Measurements from ENCODE around the gene TSR3. TPM values are rescaled to one million over a fixed set of nuclear protein-coding genes. Genes with fewer than 3 reads are reported as not detected.

The TSR3 gene
- total and polyA plus RNA-seq, 8 donors, result 9.3 to 441 (median 65.0) TPM

GRCh38 chr16:1361685-1362360, 10.1 kb upstream of the TSR3 start:
- WGBS, 5 donors, result 91 to 97% (median 93%) methylated on average over 38 to 43 of the region's 43 CpGs
- no peak for DNase-seq
- H3K9me3 ChIP-seq, result no peaks in the 10 kb centered on the region
- H3K4me3 ChIP-seq, result no peak overlapping the region
- H3K27me3 ChIP-seq, result no peaks in the 10 kb centered on the region
- no peak overlapping the region for H3K27ac ChIP-seq
- peaks cover 53 to 91% (median 89%) of the 10 kb centered on the region in 4 donors for H3K36me3 ChIP-seq
- intact Hi-C loops (cut with DNase I; ENCODE audit: low total_unique reads), result no loop called here
- H3K4me1 ChIP-seq, result peaks cover 0 to 13% (median 4%) of the 10 kb centered on the region in 4 donors
- TF ChIP-seq POLR2AphosphoS5 (IDR thresholded peaks at IDR 0.05) (no peak), POLR2A (IDR thresholded peaks at IDR 0.05) (no peak)

- TF ChIP-seq POLR2AphosphoS5 (IDR thresholded peaks at IDR 0.05), result no peak
- TF ChIP-seq CTCF (IDR thresholded peaks at IDR 0.05), result no peak
- TF ChIP-seq POLR2A (IDR thresholded peaks at IDR 0.05), result no peak
- TF ChIP-seq EP300 (IDR thresholded peaks at IDR 0.05), result no peak
- intact Hi-C loops (cut with DNase I; ENCODE audit: low total_unique reads), result no loop called here
- no peaks in the 10 kb centered on the region for H3K9me3 ChIP-seq
- H3K27me3 ChIP-seq, result no peaks in the 10 kb centered on the region
- peaks cover 0 to 51% (median 31%) of the 10 kb centered on the region in 4 donors for H3K4me1 ChIP-seq
- no peak overlapping the region for H3K4me3 ChIP-seq
- 72 to 81% (median 78%) methylated on average over 10 to 19 of the region's 19 CpGs for WGBS, 5 donors
- H3K27ac ChIP-seq, result no peak overlapping the region
- DNase-seq, result no peak
- peaks cover 24 to 53% (median 51%) of the 10 kb centered on the region in 4 donors for H3K36me3 ChIP-seq
Observed at GRCh38 chr16:1357906-1358566, 6.4 kb upstream of the TSR3 start.

- no peak for DNase-seq
- intact Hi-C loops (cut with DNase I; ENCODE audit: low total_unique reads), result no loop called here
- Histone ChIP-seq H3K4me1 (peaks cover 7 to 62% (median 44%) of the 10 kb centered on the region in 4 donors), H3K27me3 (no peaks in the 10 kb centered on the region), H3K4me3 (no peak overlapping the region), H3K9me3 (no peaks in the 10 kb centered on the region), H3K27ac (no peak overlapping the region), H3K36me3 (peaks cover 9 to 36% (median 34%) of the 10 kb centered on the region in 4 donors)
- 68 to 84% (median 73%) methylated on average over 23 to 33 of the region's 33 CpGs for WGBS, 5 donors
- TF ChIP-seq EP300 (IDR thresholded peaks at IDR 0.05) (no peak), CTCF (IDR thresholded peaks at IDR 0.05) (no peak), POLR2A (IDR thresholded peaks at IDR 0.05) (no peak), POLR2AphosphoS5 (IDR thresholded peaks at IDR 0.05) (no peak)
Observed at GRCh38 chr16:1356061-1356900, 4.6 kb upstream of the TSR3 start.

- Histone ChIP-seq H3K27me3 (no peaks in the 10 kb centered on the region), H3K4me1 (peaks cover 14 to 69% (median 51%) of the 10 kb centered on the region in 4 donors), H3K36me3 (peaks cover 5 to 30% (median 27%) of the 10 kb centered on the region in 4 donors), H3K4me3 (no peak overlapping the region), H3K9me3 (no peaks in the 10 kb centered on the region), H3K27ac (no peak overlapping the region)
- intact Hi-C loops (cut with DNase I; ENCODE audit: low total_unique reads), result no loop called here
- 82 to 92% (median 83%) methylated on average over 6 to 15 of the region's 15 CpGs for WGBS, 5 donors
- TF ChIP-seq CTCF (IDR thresholded peaks at IDR 0.05) (no peak), POLR2A (IDR thresholded peaks at IDR 0.05) (no peak), POLR2AphosphoS5 (IDR thresholded peaks at IDR 0.05) (no peak), EP300 (IDR thresholded peaks at IDR 0.05) (no peak)
- no peak for DNase-seq
Observed at GRCh38 chr16:1355591-1355990, 3.9 kb upstream of the TSR3 start.

Data from stomach (tissue), 9 donors.